SIG-M5 treated with dmso at 0.1 percent for 504 hours (cell line): ENCODE measurements around the gene GLT1D1.

Source experiments
- DNase-seq: peaks from one replicate; lab custom pipeline; 2025; ENCODE audit not compliant: unreplicated experiment; lab: John Stamatoyannopoulos, UW

Gene GLT1D1

GRCh38 chr12:128992550-128992949, 139.3 kb downstream of the GLT1D1 start:
- no peak for DNase-seq

- DNase-seq = no peak
Observed at GRCh38 chr12:128994856-128995255, 141.6 kb downstream of the GLT1D1 start.

GRCh38 chr12:128995619-128996018, 142.3 kb downstream of the GLT1D1 start:
- no peak for DNase-seq

- DNase-seq = no peak
Observed at GRCh38 chr12:129001826-129002225, 148.5 kb downstream of the GLT1D1 start.

- DNase-seq = no peak
Observed at GRCh38 chr12:129002427-129002826, 149.1 kb downstream of the GLT1D1 start.

DNA sequence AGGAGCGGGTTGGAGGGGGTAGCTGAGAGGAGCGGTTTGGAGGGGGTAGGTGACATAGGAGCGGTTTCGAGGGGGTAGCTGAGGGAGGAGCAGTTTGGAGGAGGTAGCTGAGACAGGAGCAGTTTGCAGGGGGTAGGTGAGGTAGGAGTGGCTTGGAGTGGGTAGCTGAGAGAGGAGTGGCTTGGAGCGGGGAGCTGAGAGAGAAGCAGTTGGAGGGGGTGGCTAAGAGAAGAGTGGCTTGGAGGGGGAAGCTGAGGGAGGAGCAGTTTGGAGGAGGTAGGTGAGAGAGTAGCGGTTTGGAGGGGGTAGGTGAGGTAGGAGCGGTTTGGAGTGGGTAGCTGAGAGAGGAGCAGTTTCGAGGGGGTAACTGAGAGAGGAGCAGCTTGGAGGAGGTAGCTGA, 152.1 kb downstream of the GLT1D1 start:
- no peak for DNase-seq

DNA sequence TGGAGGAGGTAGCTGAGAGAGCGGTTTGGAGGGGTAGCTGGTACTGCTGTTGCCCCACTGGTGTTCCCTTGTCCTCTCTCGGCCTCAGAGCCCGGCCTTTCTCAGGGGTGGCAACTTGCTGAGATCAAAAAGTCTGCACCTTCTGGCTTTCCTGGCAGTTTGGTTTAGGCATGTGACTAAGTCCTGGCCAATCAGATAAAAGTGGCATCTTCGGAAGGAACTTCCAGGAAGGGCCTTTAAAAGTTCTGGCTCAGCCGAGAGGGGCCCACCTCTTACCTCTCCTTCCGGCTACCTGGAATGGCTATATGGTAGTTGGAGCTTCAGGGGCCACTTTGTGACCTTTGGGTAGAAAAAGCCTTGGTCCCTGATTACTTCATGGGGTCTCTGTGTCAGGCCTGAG, 152.6 kb downstream of the GLT1D1 start:
- no peak for DNase-seq

- DNase-seq = no peak
Observed at GRCh38 chr12:129009833-129010622, 156.8 kb downstream of the GLT1D1 start.

DNA sequence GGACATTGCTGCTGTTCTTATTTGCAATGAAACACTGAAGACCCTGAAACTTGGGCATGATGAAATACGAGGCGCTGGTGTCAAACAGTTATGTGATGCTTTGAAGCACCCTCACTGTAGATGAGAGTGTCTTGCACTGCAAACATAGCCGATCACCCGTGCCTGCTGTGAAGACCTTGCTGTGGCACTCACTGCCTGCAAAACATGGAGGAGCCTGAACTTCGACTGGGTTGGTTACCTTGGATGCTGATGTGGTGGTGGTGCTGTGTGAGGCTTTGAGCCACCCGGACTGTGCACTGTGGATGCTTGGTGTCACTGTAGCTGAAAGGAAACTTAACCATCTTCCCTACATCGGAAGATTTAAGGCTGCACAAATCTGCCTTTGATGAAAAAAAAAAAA, 162.9 kb downstream of the GLT1D1 start:
- no peak for DNase-seq

- DNase-seq = no peak
Observed at GRCh38 chr12:129025055-129025454, 171.8 kb downstream of the GLT1D1 start.

DNA sequence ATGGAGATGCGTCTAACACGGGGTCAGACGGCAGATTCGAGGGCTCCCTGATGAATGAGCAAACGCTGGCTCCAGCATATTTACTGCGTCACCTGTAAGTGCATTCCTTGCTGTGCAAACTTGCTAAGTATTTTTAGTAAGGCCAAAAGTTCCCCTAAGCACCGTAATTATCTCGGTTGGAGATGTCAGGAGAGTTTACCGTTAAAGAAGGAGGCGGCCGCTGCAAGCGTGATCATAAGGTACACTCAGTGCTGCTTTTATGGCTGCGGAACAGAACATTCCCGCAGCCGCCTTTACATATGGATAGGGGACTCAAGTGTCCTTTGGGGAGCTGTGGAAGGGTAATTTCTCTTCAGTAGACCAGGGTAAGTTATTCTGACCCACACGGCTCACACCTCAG, 175.6 kb downstream of the GLT1D1 start:
- no peak for DNase-seq
